Left renal cortex interstitium (tissue), 4 donors: ENCODE measurements around the gene CP. TPM values are rescaled to one million over a fixed set of nuclear protein-coding genes. Genes with fewer than 3 reads are reported as not detected.

Source experiments
- DNase-seq, 4 donors: peaks; one replicate each; pipeline ENCODE4 v3.0.0-alpha.2; 2013; ENCODE audit warnings: low read depth in 4 of 4, low spot score in 2 of 4, missing footprints in 1 of 4
- polyA plus RNA-seq, 4 donors: library from polyadenylated mRNA; unstranded; fragments of 120-200 nt; gene quantifications; one replicate each; pipeline ENCODE4 v1.2.1, GENCODE V29; 2013; ENCODE audit not compliant: insufficient read length in 4 of 4

Gene CP
- polyA plus RNA-seq, 4 donors, result 0.47 to 1.8 (median 0.61) TPM

DNA sequence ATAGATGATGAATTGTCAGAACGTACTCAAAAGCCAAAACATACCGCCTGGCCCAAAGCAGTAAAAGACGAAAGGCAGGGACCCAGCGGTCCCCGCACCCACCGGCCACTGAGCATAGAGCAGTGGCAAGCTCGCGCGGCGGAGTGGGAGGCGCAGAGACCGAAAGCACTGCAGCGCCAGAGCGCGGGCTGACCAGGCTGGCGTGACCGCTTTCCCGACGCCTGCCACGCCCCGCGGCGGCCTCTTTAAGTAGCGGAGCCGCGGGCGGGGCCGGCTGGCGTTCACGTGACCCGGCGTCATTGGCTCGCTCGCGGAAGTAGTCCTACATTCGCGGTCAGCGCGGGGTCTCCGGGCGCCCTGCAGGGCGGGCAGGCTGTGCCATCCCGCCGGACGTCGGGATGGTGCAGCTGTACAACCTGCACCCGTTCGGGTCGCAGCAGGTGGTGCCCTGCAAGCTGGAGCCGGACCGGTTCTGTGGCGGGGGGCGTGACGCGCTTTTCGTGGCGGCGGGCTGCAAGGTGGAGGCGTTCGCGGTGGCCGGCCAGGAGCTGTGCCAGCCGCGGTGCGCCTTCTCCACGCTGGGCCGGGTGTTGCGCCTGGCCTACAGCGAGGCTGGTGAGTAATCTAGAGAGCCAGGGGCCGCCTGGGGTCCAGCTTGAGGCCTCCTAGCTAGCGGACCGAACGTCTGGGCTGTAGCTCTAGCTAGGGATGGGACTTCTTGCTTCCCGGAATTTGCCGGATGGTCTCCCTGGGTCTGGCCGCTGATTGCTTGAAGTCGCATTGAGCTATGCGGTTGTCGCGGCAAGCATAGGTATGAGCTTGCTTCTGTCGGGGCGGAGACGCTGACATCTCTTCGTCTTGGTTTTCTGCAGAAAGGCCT is 92.1 kb downstream of the CP start, which contains the start of gene HPS3:
Gene HPS3, plus strand, starts transcription at position 313 of the 880 bp plus-strand sequence. Its CDS starts 86 bp downstream, at position 399.
- DNase-seq, result peak; percentile 69 to 88 (median 83)

DNA sequence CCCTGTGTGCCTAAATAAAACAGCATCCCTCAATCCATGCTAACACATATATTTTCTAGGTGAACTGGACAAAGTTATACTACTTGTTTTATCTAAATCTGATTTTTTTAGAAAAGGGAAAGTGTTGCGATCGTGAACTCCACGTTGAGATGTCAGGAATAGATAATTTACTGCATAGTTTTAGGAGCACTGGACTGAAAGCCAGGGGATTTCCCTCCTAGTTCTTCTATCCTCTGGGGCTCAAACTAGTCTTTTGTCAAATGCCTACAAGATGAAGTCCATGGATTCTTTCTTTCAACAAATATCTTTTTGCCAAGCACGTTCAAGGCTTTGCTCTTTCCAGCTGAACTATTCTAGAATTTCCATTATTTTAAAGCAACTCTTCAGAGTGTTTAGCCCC is 92.8 kb downstream of the CP start:
- DNase-seq, result peak in 1 of 4 donors; percentile 7

DNA sequence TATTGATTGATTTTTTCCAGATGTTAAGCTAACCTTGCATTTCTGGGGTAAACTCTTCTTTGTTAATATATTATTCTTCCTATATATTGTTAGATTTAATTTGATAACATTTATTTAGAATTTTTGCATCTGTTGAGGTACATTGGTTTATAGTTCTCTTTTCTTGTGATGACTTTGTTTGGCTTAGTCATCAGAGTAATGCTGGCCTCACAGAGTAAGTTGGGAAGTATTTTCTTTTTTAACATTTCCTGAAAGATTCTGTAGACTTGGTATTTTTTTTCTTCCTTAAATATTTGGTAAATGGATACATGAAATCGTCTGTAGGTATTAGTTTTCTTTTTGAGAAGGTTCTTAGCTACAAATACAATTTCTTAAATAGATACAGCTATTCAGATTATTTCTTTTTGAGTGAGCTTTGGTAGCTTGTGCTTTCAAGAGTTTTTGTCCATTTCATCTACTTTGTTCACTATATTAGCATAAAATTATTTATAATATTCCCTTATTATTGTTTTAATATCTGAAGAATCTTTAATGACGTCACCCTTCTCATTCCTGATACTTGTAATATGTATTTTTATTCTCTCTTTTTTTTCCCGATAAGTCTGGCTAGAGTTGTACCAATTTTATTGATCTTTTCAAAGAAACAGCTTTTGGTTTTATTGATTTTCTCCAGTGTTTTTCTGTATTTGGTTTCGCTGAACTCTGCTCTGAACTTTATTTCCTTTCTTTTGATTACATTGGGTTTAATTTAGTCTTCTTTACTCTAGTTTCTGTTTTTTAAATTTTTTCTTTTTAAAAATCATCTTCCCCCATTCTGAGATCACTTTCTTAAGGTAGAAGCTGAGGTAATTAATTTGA is 98.7 kb downstream of the CP start:
- DNase-seq, result no peak

Other genes with a start within 250 kb of the CP start
- 10 to 100 TPM; 23.0 to 32.2 (median 29.3) TPM for gene GYG1, start 230.3 kb downstream of the CP start, polyA plus RNA-seq
- 10 to 100 TPM; 40.3 to 51.6 (median 44.7) TPM for gene HLTF, start 135.3 kb downstream of the CP start, polyA plus RNA-seq
- gene HPS3, start 92.2 kb downstream of the CP start, polyA plus RNA-seq, result 10 to 100 TPM; 23.6 to 39.6 (median 32.8) TPM
- 10 to 100 TPM; 20.9 to 40.4 (median 25.9) TPM for gene TM4SF18, start 111.8 kb upstream of the CP start, polyA plus RNA-seq
- gene TM4SF1, start 155.8 kb upstream of the CP start, polyA plus RNA-seq, result 10 to 100 TPM; 51.6 to 76.7 (median 58.4) TPM